ENCODE measurements around the gene TAMM41.
"Not testable (repeated sequence)": the region's sequence is repeated elsewhere in the genome, so short reads cannot be mapped to it uniquely, and the experiment has no call there.

The TAMM41 gene

GRCh38 chr3:11759996-11760395 lies 86.7 kb downstream of the TAMM41 start:
- DNase-seq, result no peak

- no peak for DNase-seq
Measured at GRCh38 chr3:11757929-11758328, 88.8 kb downstream of the TAMM41 start.

DNA sequence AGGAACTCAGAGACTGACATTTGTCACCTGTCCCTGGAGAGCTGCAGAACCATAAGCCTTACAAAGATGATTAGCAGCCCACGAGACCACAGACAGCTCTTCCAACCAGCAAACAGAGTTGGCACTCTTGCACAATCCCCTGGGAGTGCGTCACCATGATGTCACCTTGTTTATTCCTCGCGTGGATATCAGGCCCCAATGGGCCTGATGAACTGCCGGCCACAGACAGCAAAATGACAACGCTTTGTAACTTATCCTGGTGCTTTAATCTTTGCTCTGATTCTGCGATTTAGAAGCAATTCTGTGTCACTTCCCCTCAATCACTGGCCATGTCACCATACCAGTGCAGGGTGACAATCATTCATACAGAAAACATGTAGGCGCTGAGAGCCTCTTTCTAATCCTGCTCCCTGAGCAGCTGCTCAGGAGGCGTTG lies 89.2 kb downstream of the TAMM41 start:
- no peak for DNase-seq

DNA sequence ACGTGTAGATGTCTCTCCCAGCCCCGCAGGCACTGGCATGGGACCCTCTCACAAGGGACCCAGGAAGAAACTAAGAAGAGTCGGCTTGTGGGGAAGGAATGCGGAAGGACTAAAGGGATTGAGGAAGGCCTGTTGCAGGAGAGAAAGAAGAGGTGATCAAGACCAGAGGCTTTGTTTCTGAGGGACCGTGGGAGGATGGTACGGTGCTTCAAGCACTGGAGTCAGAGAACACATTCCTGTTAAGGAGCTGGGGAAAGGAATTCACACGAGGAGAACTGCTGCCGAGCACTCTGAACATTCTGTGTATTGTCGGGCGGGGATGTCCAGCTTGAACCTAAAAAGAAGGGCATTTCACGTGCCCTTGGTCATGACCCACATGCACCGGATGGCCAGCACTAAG lies 91.4 kb downstream of the TAMM41 start:
- no peak for DNase-seq

DNA sequence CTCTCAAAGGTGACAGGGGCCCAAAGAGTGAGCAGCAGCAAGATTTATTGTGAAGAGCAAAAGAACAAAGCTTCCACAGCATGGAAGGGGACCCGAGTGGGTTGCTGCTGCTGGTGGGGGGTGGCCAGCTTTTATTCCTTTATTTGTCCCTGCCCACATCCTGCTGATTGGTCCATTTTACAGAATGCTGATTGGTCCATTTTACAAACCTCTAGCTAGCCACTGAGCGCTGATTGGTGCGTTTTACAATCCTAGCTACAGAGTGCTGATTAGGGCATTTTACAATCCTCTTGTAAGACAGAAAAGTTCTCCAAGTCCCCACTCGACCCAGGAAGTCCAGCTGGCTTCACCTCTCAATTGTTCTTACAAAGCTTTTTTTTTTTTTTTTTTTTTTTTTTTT lies 94.4 kb downstream of the TAMM41 start:
- DNase-seq, result not testable (repeated sequence)

DNA sequence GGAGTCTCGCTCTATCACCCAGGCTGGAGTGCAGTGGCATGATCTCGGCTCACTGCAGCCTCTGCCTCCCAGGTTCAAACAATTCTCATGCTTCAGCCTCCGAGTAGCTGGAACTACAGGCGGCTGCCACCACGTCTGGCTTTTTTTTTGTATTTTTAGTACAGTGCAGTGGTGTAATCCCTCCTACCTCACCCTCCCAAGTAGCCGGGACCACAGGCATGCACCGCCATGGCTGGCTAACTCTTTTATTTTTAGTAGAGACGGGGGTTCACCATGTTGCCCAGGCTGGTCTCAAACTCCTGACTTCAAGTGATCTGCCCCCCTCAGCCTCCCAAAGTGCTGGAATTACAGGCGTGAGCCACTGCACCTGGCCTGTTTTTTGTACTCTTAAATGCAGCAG lies 98.4 kb downstream of the TAMM41 start:
- not testable (repeated sequence) for DNase-seq
